ENCODE measurements around the gene CACNA1C.

DNA sequence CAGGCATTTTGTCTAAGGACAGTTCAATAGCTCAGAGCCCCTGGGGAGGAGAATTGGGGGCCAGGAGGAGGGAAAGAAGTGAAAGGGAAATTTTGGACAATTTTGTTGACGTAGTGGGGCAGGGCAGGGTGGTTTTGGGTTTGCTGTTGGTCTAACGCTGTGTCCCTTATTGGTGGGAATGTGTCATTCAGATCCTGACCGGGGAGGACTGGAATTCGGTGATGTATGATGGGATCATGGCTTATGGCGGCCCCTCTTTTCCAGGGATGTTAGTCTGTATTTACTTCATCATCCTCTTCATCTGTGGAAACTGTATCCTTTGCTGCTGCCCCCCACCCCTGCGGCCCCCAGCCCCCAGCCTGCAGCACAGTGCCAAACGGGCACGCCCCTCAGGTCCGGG, 529.8 kb downstream of the CACNA1C start:
- TF ChIP-seq, protein P1, sequence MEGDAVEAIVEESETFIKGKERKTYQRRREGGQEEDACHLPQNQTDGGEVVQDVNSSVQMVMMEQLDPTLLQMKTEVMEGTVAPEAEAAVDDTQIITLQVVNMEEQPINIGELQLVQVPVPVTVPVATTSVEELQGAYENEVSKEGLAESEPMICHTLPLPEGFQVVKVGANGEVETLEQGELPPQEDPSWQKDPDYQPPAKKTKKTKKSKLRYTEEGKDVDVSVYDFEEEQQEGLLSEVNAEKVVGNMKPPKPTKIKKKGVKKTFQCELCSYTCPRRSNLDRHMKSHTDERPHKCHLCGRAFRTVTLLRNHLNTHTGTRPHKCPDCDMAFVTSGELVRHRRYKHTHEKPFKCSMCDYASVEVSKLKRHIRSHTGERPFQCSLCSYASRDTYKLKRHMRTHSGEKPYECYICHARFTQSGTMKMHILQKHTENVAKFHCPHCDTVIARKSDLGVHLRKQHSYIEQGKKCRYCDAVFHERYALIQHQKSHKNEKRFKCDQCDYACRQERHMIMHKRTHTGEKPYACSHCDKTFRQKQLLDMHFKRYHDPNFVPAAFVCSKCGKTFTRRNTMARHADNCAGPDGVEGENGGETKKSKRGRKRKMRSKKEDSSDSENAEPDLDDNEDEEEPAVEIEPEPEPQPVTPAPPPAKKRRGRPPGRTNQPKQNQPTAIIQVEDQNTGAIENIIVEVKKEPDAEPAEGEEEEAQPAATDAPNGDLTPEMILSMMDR (IDR thresholded peaks at IDR 0.05): no peak
- TF ChIP-seq POLR2A (IDR thresholded peaks at IDR 0.05): no peak
- TF ChIP-seq POLR2AphosphoS5 (IDR thresholded peaks at IDR 0.05): no peak

Data from suprapubic skin (tissue), 4 donors.